GM15510 (cell line): ENCODE data around the gene MCC.

Experiments used
- POLR2A ChIP-seq: IDR thresholded peaks from 3 replicates; pipeline ENCODE4 v1.6.1; 2011; ENCODE audit warnings: borderline replicate concordance; ENCODE audit not compliant: insufficient read length; ENCODE audit errors: extremely low read depth

The MCC gene

DNA sequence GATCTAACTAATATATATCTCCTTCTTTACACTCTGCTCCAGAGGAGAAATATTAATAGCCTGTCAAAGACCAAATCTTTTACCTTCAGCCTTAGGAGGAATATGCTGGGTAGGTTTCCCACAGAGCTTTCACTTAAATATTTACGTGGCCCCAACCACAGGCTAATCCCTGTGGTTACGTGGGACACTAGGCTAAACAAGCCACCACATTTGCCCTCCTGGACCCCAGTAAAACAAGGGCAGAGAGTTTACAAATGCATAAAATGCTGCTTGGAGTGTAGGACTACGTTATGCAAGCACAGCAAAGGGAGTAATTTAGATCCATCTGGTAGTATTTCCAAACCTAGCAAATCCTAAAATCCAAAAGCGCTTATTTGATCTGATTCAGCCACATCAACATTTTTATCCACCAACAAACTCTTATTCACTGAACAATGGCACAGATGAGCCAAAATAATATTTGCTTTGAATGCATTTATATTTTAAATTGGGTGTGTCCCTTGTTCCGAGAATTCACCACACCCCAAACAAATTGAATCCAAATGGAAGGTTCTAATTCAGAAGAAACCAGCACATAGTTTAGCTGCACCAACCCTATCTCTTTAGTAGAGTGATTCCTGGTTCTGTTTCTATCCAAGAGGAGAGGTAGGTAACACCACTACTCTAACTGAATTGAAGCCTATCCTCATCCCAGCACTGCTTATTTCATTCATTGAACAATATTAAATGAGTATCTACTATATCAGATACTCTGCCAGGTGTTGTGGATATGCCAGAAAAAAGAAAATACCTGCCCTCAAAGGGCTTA is 232.5 kb downstream of the MCC start:
- TF ChIP-seq POLR2A, result no peak

DNA sequence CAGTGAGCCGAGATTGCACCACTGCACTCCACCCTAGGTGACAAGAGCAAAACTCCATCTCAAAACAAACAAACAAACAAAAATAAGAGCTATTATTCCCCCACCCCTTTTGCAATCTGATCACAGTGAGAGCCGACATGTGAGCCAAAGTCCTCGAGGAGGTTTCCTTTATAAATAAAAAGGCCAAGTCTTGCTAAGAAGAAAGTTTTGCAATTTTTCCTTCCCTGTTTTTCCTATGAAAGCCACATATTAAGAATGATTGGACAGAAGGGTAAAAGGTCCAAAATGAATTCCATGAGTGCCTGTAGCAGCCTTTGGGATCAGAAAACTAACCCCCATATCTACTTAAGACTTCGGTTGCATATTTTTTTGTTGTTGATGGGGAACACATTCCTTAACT is 233.1 kb downstream of the MCC start:
- TF ChIP-seq POLR2A, result no peak

DNA sequence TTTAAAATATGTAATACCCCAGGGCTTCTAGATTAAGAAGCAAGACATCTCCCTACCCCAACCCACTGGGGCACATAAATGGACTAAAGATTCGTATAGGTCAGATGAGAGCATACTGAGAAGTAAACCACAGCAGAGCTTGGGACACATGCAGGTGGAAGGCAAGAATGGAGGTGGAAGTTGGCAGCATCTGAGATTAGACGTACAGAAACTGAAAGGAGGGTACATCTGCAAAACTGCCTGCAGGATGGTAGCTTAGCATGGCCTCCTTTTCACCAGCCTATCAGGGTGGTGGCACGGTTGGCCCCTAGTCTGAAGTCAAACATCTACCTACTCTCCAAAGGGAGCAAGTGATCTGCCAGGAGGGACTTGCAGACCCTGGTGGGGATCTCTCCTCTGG is 235.2 kb downstream of the MCC start:
- TF ChIP-seq POLR2A, result no peak

DNA sequence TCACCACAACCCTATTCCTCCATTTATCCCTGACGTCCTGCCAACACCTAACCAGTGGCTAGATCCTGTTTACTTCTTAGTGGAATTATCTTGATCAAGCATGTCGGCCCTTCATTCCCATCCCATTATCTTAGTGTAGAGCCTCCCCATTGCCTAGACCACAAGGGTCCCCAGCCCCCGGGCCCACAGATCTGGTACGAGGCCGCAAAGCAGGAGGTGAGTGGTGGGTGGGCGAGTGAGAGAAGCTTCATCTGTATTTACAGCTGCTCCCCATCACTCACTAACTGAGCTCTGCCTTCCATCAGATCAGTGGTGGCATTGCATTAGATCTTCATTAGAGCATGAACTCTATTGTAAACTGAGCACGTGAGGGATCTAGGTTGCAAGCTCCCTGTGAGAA is 236.2 kb downstream of the MCC start:
- TF ChIP-seq POLR2A, result no peak

DNA sequence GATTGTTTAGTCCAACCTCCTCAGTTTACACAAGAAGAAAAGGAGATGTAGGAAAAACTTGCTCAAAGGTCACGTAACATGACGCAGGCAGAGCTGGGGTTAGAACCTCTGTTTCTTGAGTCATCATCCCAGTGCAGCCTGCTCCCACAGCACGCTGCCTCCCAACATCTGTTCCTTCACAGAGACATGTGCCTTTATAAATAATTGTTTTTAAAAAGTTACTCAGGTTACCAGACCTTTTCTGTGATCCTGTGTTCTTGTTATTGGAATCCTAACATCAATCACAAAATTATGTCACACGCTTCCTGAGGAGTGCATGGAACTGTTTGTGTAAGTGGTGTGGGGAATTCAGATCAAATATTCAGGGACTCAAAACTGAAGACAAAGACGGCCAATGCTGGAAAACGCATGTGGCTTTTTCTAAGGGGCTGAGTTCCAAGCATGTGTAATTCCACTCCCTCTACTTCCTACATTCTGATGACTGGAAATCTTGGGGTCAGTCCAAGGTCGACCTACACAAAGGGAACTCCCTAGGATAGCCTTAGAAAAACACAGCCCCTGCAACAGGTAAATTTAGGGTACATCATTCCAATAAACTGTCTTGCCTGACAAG is 237.8 kb downstream of the MCC start:
- no peak for TF ChIP-seq POLR2A

DNA sequence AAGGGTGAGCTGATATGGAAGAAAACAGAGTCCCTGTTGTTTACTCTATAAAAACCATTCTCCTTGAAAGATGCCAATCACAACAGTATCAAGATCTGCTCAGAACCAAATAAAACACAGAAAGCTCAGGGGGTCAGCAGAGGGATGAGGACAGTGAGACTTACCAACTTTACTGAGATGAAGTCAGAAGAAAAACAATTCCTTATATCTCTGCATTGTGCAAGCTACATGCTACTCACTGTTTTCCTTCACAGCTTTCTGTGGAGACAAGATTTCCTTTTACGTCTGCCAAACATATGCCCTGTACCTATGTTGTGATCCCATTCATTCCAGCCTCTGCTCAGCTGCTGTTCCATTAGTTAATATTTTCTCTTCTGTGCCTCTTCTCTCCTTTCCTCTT is 239.0 kb downstream of the MCC start:
- TF ChIP-seq POLR2A, result no peak

DNA sequence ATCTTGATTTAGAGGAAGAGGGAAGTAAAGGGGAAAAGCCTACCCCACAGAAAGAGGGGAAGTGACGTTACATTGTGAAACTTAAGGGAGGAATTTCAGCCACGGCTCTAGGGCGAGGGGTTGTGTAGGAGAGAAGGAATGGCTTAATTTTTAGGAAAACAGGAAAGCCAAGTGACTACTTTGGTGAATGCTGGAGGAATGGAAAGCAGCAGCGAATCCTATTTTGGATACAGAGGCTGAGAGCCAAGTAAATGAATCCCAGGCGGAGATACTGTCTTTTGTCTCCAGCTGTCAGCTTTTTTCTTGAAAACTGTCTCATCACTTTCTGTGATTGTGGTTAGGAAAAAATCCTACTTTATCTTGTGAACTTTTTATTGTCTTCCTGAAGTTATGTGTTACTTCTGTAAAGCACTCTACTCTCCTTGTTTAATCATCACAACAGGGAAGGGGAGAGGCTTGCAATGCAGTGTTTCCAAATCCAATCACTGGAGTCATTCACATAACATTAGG is 241.8 kb downstream of the MCC start:
- TF ChIP-seq POLR2A, result no peak

DNA sequence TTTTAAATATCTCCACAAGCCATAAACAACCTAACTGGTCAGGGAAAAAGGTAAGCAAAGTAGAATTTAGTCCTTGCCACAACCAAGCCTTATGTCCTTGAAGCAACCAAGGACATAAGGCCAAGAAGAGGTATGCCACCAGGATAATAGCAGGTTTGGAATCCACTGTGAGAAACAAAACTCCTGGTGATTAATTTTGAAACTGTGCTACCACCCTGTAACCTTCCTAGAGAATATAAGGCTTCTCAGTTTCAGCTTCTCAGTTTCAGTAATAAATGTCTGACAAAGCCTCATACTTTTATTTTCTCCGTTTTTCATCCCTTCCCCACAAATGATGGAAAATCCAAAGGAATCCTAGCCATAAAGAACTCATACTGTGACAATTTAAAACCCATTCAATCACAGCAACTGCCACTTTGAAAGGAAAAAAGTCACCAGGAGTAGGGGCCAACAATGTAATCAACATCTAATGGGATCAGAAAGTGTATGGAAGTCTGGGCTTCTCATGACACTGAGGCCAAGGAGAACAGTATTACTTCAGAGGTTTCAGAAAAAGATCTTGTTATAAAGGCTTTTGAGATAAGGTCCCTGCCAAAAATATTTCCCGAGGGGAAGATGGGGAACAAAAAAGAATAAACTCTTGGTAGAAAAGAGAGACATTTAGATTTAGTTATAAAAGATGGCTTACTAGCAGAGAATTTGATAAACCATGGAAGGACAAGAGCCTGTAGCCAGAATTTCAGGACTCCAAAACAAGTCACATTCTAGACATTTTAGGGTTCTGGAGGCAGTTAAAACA is 242.6 kb downstream of the MCC start:
- no peak for TF ChIP-seq POLR2A

DNA sequence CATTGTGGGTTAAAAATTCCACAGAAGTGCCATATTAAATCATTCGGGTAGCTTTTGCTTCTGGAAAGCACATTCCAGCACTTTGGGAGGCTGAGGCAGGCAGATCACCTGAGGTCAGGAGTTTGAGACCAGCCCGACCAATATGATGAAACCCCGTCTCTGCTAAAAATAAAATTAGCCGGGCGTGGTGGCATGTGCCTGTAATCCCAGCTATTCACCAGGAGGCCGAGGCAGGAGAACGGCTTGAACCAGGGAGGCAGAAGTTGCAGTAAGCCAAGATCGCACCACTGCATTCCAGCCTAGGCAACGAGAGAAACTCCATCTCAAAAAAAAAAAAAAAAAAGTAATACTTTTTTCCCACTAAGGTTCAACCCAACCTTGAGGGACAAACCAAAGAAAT is 243.3 kb downstream of the MCC start:
- TF ChIP-seq POLR2A, result no peak

DNA sequence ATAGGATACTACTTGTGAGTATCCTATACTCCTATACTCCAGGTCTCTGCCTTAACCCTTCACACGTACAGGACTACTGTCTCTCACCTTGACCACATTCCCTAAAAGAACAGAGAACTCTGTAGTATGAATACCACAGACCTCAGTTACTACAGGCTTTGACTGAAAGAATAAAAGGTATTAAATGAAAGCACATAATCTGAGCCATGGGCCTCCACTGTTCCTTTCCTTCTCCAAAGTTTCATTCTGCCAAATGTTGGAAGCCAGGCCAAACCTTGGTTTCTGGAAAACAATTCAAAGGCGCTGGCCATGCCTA is 244.9 kb downstream of the MCC start:
- TF ChIP-seq POLR2A, result no peak

DNA sequence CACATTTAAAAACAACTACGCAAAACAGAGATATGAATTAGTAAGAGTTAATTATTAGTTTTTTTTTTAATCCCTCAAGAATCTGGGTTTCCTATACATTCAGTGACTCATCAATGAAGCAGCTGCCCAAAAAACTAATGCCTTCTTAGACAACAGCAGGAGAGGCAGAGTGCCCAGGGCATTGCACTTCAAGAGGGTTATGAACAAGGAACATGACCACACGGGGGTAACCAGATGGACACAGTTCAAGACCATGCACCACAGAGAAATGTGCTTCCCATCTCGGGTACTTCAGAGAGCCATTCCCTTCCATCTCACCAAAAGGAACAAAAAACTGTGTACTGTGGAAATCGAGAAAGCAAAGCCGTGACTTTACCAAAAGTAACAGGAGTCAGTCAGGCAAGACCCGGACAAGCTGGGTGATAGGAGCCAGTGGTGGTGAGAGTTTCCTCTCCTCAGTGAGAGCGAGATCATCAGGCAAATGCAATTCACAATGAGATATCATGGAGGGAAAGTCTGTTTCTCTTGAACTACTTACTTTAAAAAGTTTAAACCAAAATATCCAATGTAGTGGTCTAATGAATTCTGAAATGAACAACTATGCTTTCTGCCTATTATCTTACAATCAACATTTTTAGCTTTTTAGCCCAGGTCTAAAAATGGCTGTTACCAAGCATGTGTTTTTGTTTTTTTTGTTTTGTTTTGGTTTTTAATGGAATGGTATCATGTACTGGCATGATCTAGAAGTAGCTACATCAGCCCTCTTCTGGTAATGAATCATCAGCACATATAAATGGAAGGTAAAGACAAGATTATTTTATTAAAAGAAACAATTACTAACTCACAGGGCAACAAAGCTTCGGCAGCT is 245.5 kb downstream of the MCC start:
- no peak for TF ChIP-seq POLR2A

DNA sequence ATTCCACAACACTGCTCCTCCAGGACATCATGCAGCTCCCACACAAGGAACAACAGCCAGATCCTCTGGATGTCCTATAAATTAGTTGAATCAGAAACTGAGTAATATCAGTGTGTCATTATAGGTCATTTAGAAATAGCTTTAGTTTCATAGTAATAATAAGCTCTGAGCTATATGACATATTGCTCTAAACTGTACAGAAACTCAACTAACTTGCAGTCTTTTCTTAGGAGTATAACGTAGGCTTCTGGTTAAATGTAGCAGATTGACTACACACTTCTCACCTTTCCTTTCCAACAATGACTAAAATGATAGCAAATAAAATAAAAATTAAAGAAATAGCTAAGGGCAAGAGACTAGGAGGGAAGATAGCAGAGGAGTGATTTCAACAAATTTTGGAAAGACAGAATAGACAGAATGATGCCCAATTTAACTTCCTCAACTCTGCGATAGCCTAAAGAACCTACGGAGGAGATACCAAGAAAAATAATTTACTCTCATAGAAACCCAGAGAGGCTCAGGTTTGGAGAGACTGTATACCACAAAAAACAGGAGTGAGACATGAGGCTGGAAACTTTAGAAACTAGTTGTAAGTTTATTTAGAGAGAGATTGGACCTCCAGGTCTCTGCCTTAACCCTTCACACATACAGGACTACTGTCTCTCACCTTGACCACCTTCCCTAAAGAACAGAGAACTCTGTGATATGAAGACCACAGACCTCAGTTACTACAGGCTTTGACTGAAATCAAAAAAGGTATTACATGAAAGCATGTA is 247.1 kb downstream of the MCC start:
- no peak for TF ChIP-seq POLR2A

DNA sequence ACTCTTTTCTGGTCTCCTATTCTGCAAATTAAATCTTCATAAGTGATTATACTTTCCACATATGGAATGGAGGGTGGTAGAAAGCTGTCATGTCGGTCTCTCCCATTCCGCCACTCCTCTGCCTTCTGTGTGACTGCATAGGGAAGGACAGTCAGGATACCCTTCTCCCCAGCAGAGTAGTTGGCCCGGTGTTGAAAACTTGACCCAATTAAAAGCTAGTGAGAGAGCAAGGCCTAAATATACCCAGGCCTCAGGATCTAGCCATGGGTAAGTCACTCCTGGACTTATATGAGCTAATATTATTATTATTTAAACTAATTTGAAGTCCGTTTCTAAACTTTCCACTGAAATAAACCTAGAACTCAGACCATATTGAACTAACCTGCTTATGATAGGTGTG is 248.2 kb downstream of the MCC start:
- no peak for TF ChIP-seq POLR2A

DNA sequence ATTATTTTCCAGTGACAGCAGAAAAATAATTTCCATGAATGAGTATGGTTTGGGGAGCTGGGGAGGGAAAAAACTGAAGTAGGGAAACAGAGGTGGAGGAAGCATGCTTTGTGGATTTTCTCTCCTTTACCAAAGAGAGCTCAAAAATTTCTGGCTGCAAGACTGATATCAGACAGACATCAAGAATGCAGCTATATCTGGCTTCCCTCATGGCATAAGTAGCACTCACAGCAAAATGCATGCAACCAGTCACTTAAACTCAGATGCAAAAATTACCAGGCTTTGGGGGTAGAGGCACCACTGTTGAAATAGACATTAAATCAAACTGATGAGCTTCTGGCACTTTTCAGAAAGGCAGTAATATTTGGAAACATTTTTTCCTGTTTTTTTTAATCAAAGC is 250.4 kb downstream of the MCC start:
- no peak for TF ChIP-seq POLR2A
